Spinal cord (tissue), 10 donors: ENCODE measurements around the gene HENMT1. TPM values are rescaled to one million over a fixed set of nuclear protein-coding genes. Genes with fewer than 3 reads are reported as not detected.
"Not testable (repeated sequence)": the region's sequence is repeated elsewhere in the genome, so short reads cannot be mapped to it uniquely, and the experiment has no call there.

Source experiments
- DNase-seq, 6 donors: peaks; one replicate each; pipeline versions ENCODE4 v3.0.0 to v3.0.0-alpha.2; 2013 to 2015; ENCODE audit warnings: low spot score in 6 of 6, low read depth in 4 of 6
- H3K27ac ChIP-seq: one replicate; pipeline ENCODE4 v1.5.1; 2013; ENCODE audit warnings: low read depth, low read length, control low read depth
- H3K27me3 ChIP-seq: one replicate; pipeline ENCODE4 v1.6.1; 2013; ENCODE audit warnings: low read length; ENCODE audit not compliant: control insufficient read depth, insufficient read depth
- H3K36me3 ChIP-seq: one replicate; pipeline ENCODE4 v1.6.1; 2013; ENCODE audit warnings: low read length; ENCODE audit not compliant: control insufficient read depth, insufficient read depth
- H3K4me1 ChIP-seq: one replicate; pipeline ENCODE4 v1.6.1; 2013; ENCODE audit warnings: low read length; ENCODE audit not compliant: control insufficient read depth, insufficient read depth
- H3K4me3 ChIP-seq: one replicate; pipeline ENCODE4 v1.5.1; 2013; ENCODE audit warnings: low read depth, low read length, control low read depth
- H3K9me3 ChIP-seq: one replicate; pipeline ENCODE4 v1.6.1; 2013; ENCODE audit warnings: low read length; ENCODE audit not compliant: control insufficient read depth, insufficient read depth
- WGBS: methylation state at CpG from one replicate; pipeline ENCODE4 v1.1.5; 2013; ENCODE audit warnings: missing lambda C conversion rate; ENCODE audit not compliant: insufficient coverage; 5-methylcytosine and 5-hydroxymethylcytosine counted together
- polyA plus RNA-seq, 2 donors: library from polyadenylated mRNA; unstranded; fragments of 120-200 nt; gene quantifications; one replicate each; pipeline ENCODE4 v1.2.1, GENCODE V29; 2013; ENCODE audit not compliant: insufficient read length in 2 of 2
- total RNA-seq, 2 donors: library from RNA; depleted of rRNA in 1 of 2; stranded (reverse); fragments of 120-200 nt in 1 of 2; fragments of >200 nt in 1 of 2; gene quantifications; one replicate each; pipeline versions ENCODE4 v1.2.3 to v1.2.4, GENCODE V29; 2013 to 2014
- donor health status: healthy.

The HENMT1 gene
- total and polyA plus RNA-seq, 4 donors, result 21.3 to 28.7 (median 25.8) TPM

DNA sequence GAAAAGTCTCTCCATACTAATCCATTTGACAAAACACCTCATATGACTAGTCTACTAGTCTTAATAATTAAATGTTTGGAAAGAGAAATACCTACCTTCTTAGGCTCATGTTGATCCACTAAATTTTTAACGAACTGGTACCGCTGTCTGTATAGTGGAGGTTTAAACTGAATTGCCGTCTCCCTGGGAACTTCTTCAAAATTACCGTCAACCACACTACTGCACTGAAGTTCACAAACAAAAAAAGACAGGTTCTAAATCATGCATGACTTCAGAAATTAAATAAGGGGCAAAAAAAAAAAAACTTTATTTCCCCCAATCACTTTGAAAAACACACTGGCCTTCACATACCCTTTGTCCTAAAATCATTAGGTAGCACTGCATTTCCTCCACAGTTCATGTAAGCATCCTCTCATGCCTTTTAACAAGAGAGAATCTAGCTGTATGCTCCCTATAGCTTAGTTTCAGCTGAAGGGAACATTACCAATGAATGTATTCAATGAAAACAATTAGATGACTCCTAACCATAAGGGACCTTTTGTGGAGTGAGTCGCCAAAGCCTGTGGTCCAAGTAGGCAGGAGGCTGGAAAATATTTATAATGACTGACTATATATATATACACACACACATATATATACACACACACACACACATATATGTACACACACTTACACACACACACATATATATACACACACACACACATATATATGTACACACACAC is 3.4 kb downstream of the HENMT1 start:
- no peaks in the 10 kb centered on the region for H3K36me3 ChIP-seq
- no peak overlapping the region for H3K27ac ChIP-seq
- WGBS, result 20% methylated on average over 1 of the region's 5 CpGs
- no peaks in the 10 kb centered on the region for H3K9me3 ChIP-seq
- no peak overlapping the region for H3K4me3 ChIP-seq
- no peak for DNase-seq
- no peaks in the 10 kb centered on the region for H3K27me3 ChIP-seq
- H3K4me1 ChIP-seq, result peaks cover 11% of the 10 kb centered on the region

DNA sequence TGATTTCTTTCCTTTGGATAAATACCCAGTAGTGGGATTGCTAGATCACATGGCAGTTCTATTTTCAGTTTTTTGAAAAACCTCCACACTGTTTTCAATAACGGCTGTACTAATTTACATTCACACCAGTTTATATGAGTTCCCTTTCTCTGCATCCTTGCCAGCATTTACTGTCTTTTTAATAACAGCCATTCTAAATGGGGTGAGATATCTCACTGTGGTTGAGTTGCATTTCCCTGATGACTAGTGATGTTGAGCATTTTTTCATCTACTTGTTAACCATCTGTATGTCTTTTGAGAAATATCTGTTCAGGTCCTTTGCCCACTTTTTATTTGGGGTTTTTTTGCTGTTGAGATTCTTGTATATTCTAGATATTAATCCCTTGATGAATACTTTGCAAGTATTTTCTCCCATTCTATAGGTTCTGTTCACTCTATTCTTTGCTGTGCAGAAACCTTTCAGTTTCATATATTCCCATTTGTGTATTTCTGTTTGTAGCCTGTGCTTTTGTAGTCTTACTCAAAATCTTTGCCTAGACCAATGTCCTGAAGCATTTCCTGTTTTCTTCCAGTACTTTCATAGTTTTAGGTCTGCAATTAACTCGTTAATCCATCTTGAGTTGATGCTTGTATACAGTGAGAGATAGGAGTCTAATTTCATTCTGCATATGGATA is 7.3 kb downstream of the HENMT1 start:
- H3K27me3 ChIP-seq, result no peaks in the 10 kb centered on the region
- peaks cover 4% of the 10 kb centered on the region for H3K36me3 ChIP-seq
- no peak for DNase-seq
- no peak overlapping the region for H3K27ac ChIP-seq
- no peaks in the 10 kb centered on the region for H3K9me3 ChIP-seq
- H3K4me1 ChIP-seq, result no peaks in the 10 kb centered on the region
- no peak overlapping the region for H3K4me3 ChIP-seq
- WGBS, result no CpG with 5 or more reads among the region's 2 CpGs

DNA sequence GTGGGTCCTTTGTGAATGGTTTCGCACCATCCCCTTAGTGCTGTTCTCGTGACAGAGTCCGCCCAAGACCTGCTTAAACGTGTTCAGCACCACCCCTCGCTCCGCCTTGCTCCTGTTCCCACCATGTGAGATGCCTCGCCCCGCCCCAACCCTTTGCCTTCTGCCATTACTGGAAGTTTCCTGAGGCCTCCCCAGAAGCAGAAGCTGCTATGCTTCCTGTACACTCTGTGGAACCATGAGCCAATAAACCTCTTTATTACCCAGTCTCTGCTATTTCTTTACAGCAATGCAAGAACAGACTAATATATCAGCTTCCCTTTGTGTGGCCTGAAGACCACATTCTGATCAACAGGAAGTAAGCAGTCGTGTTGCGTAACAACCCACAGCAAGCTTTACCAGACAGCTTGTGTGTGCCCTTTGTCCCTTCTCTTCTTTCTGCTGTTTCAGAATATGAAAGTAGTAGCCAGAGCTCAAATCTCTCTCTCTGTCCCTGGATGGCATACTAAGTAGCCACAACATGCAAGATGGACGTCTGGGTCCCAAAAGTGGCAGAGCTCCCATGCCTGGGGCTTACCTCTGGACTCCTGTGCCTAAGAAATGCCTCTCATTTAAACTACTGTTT is 14.1 kb downstream of the HENMT1 start:
- H3K36me3 ChIP-seq, result peaks cover 4% of the 10 kb centered on the region
- H3K4me1 ChIP-seq, result no peaks in the 10 kb centered on the region
- peak in 1 of 6 donors; percentile 15 for DNase-seq
- H3K27ac ChIP-seq, result peak overlapping the region; percentile 37
- no peaks in the 10 kb centered on the region for H3K9me3 ChIP-seq
- no peaks in the 10 kb centered on the region for H3K27me3 ChIP-seq
- WGBS, result 88% methylated on average over 8 of the region's 11 CpGs
- no peak overlapping the region for H3K4me3 ChIP-seq

DNA sequence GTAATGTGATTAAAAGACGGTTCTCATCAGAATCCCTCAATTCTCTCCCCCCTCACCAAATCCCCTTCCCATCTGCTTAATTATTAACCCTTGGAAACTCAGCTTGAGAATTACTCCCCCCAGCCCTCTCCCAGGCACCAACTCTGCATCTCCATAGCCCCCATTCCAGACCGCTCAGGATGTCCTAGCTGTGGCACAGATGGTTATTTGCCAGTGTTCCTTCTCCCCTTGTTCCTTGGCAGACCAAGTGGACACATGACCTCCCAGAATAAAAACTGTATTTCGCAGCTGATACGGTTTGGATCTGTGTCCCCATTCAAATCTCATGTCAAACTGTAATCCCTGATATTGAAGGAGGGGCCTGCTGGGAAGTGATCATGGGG is 14.6 kb downstream of the HENMT1 start:
- DNase-seq, result no peak
- WGBS, result 89% methylated on average over 2 of the region's 4 CpGs
- no peaks in the 10 kb centered on the region for H3K4me1 ChIP-seq
- no peaks in the 10 kb centered on the region for H3K9me3 ChIP-seq
- no peaks in the 10 kb centered on the region for H3K27me3 ChIP-seq
- no peak overlapping the region for H3K27ac ChIP-seq
- H3K36me3 ChIP-seq, result peaks cover 4% of the 10 kb centered on the region
- H3K4me3 ChIP-seq, result no peak overlapping the region

DNA sequence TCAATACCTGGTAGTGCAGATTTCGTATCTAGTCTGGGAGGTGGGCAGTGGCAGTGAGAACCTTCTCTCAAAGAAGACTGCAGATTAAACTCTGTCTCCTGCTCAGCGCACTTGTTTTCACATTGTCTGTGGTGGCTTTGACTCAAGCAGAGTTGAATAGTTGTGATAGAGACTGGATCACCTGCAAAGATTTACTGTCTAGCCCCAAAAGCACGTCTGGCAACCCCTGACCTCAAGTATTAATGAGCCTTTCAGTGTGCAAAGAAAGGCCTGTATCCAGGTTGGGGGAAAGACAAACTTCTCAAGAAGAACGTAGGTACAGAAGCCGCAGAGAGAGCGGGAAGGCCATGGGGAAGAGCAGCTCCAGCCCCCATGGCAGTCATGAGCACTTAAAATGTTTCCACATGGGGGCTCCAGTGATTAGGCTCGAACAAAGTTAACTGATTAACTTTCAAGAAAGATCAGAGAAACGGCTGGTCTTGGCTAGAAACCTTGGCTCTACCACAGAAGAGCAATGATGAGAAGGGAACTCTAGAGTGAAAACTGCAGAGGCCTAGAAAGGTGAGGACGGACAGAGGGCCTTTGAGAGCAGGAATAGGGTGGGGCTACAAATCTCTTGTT is 15.2 kb downstream of the HENMT1 start:
- H3K27ac ChIP-seq, result no peak overlapping the region
- no peaks in the 10 kb centered on the region for H3K27me3 ChIP-seq
- H3K36me3 ChIP-seq, result peaks cover 4% of the 10 kb centered on the region
- no peaks in the 10 kb centered on the region for H3K4me1 ChIP-seq
- 69% methylated on average over 8 of the region's 9 CpGs for WGBS
- H3K4me3 ChIP-seq, result no peak overlapping the region
- H3K9me3 ChIP-seq, result no peaks in the 10 kb centered on the region
- DNase-seq, result no peak

DNA sequence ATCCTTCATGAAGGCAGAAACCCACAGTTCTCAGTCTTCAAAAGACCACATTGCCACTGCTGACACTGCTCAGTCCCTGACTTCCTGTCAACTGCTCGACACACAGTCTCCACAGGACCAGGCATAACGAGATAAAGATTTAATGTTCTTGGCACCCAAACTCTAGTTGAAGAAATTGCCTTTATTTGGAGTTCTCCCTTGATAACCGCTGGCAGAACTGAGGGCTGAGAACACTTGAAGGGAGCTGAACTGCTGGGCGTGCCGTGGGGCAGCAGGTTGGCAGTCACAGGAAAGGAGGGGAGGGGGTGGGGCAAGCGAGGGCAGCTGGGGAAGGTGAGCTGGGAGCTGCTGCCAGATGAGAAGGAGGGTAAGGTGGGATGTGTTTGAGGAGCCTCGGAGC is 15.9 kb downstream of the HENMT1 start:
- Histone ChIP-seq H3K4me1 (no peaks in the 10 kb centered on the region), H3K27ac (no peak overlapping the region), H3K27me3 (no peaks in the 10 kb centered on the region), H3K36me3 (peaks cover 4% of the 10 kb centered on the region), H3K9me3 (no peaks in the 10 kb centered on the region), H3K4me3 (no peak overlapping the region)
- no peak for DNase-seq
- WGBS, result 64% methylated on average over 7 of the region's 7 CpGs

DNA sequence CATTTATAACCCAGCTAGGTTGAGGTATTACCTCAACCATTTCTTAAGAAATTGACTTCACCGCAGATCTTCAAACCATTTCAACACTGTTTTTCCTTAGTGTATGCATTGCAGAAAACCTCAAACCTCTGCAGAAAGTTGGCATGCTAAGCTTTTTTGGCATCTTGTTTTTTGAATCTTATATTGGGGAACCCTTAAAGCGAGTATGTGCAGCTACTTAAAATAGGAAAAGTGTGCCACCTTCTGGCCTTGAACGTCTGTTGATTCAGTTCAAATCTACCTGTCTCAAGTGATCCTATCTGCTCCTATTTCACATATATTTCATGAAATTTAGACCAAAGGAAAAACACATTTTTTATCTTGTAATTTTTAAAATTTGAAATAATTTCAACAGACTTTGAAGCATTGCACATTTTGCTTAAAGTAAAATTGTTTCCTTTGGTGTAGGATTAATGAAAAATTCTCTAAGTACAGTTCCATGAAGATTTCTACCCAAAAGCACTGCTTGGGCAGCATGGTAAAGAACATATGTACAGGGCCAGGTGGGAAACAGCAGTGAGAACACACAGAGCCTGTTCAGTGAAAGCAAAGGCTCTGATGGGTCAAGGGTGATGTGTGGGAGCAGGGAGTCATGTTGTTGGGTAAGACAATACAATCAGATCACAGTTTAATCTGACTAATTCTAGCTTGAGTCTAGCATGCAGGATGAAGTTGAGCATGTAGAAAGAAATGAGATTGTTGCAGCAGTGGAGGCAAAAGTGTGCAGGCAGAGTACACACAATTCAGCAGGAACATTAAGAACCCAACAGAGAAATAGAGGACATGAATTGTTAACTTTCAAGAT is 17.2 kb downstream of the HENMT1 start:
- no CpG with 5 or more reads among the region's 3 CpGs for WGBS
- Histone ChIP-seq H3K27ac (no peak overlapping the region), H3K9me3 (no peaks in the 10 kb centered on the region), H3K4me1 (no peaks in the 10 kb centered on the region), H3K27me3 (no peaks in the 10 kb centered on the region), H3K36me3 (no peaks in the 10 kb centered on the region), H3K4me3 (no peak overlapping the region)
- DNase-seq, result peak in 5 of 6 donors; percentile 41 to 93 (median 63)

DNA sequence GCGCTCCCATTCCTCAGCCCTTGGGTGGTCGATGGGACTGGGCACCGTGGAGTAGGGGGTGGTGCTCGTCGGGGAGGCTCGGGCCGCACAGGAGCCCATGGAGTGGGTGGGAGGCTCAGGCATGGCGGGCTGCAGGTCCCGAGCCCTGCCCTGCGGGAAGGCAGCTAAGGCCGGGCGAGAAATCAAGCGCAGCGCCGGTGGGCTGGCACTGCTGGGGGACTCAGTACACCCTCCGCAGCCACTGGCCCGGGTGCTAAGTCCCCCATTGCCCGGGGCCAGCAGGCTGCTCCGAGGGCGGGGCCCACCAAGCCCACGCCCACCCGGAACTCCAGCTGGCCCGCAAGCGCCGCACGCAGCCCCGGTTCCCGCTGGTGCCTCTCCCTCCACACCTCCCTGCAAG is 20.0 kb downstream of the HENMT1 start:
- not testable (repeated sequence) for H3K4me1 ChIP-seq, H3K27ac ChIP-seq, H3K9me3 ChIP-seq, DNase-seq, H3K27me3 ChIP-seq, H3K36me3 ChIP-seq, H3K4me3 ChIP-seq
- WGBS, result 96% methylated on average over 12 of the region's 28 CpGs

DNA sequence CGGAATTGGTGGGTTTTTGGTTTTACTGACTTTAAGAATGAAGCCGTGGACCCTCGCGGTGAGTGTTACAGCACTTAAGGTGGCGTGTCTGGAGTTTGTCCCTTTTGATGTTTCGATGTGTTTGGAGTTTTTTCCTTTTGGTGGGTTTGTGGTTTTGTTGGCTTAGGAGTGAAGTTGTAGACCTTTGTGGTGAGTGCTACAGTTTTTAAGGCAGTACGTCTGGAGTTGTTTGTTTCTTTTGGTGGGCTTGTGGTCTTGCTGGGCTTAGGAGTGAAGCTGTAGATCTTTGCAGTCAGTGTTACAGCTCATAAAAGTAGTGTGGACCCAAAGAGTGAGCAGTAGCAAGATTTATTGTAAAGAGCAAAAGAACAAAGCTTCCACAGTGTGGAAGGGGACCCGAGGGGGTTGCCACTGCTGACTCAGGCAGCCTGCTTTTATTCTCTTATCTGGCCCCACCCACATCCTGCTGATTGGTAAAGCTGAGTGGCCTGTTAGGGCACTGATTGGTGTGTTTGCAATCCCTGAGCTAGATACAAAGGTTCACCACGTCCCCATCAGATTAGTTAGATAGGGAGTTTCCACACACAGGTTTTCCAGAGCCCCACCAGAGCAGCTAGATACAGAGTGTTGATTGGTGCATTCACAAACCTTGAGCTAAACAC is 20.9 kb downstream of the HENMT1 start:
- 50% methylated on average over 1 of the region's 9 CpGs for WGBS
- H3K4me3 ChIP-seq, result no peak overlapping the region
- no peaks in the 10 kb centered on the region for H3K36me3 ChIP-seq
- no peak for DNase-seq
- no peaks in the 10 kb centered on the region for H3K4me1 ChIP-seq
- H3K9me3 ChIP-seq, result no peaks in the 10 kb centered on the region
- no peaks in the 10 kb centered on the region for H3K27me3 ChIP-seq
- H3K27ac ChIP-seq, result no peak overlapping the region
